Measurements from ENCODE around the gene RHCG.

RHCG gene

DNA sequence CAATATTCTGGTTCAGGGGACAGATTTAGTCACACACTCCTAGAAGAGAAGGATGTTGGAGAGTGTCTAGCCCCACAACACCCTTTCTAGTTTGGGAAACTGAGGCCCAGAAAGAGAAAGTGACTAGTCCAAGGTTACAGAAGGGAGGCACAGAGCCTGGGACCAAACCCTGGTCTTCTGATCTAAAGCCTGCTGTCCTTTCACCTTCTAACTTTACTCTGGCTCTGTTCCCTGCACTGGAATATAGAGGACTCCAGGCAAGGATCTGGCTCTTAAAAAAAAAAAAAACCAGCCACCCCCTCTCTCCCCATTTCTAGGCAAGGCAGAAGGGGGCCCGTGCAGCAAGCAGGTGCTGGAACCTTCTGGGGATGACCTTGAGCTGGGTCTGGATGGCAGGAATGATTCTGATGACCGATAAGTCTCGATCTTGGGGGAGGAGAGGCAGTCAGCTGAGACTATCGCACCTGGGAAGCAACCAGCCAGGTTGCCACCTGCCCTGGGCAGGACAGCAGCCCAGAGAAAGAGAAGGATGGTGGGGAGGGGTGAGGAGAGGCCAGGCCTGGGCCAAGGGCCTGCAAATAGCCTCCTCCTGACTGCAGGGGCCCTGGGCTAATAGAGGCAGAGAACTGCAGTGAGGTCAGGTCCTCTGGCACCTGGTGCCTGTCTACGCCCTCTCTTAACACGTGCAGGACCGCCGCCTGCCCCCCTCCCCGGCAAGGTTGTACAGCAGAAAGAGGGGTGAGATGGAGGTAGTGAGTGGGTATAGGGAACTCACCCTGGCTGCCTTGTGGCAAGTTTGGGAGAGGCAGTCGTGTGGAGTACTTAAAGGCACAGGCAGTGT is 30.4 kb upstream of the RHCG start:
- Histone ChIP-seq H3K27me3 (ENCODE audit: insufficient read depth, poor library complexity, severe bottlenecking) (no peaks in the 10 kb centered on the region), H3K9me3 (ENCODE audit: severe bottlenecking) (no peaks in the 10 kb centered on the region), H3K36me3 (ENCODE audit: low read depth) (no peaks in the 10 kb centered on the region), H3K27ac (ENCODE audit: poor library complexity, severe bottlenecking) (no peak overlapping the region), H3K4me1 (ENCODE audit: insufficient read depth, poor library complexity, severe bottlenecking) (peaks cover under 1% of the 10 kb centered on the region), H3K4me3 (ENCODE audit: severe bottlenecking) (no peak overlapping the region)
- DNase-seq (ENCODE audit: low spot score): no peak
- TF ChIP-seq CTCF (IDR thresholded peaks at IDR 0.05; ENCODE audit: poor library complexity, severe bottlenecking): no peak
- no peak for ATAC-seq (ENCODE audit: low read depth)

DNA sequence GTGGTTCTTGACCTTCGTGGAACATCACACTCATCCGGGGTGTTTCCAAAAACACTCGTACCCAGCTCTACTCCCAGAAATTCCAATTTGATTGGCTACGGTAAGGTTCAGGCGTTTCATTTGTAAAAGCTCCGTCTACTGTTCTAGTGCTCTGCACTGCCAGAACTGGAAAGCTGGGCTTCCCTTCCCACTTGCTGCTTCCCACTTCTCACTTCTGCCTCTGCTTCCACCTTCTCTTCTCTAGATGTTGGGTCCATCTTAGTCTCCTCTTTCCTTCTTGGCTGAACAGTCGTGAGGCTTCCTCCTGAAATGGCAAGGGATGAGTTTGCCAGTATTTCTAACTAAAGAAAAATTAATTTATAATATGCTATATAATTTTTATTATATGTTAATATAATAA is 29.8 kb upstream of the RHCG start:
- no peak overlapping the region for H3K27ac ChIP-seq (ENCODE audit: poor library complexity, severe bottlenecking)
- H3K36me3 ChIP-seq (ENCODE audit: low read depth): no peaks in the 10 kb centered on the region
- H3K4me3 ChIP-seq (ENCODE audit: severe bottlenecking): no peak overlapping the region
- H3K27me3 ChIP-seq (ENCODE audit: insufficient read depth, poor library complexity, severe bottlenecking): no peaks in the 10 kb centered on the region
- H3K9me3 ChIP-seq (ENCODE audit: severe bottlenecking): no peaks in the 10 kb centered on the region
- H3K4me1 ChIP-seq (ENCODE audit: insufficient read depth, poor library complexity, severe bottlenecking): no peaks in the 10 kb centered on the region
- DNase-seq (ENCODE audit: low spot score) (no peak), ATAC-seq (ENCODE audit: low read depth) (no peak)
- no peak for TF ChIP-seq CTCF (IDR thresholded peaks at IDR 0.05; ENCODE audit: poor library complexity, severe bottlenecking)

- H3K4me3 ChIP-seq (ENCODE audit: severe bottlenecking): no peak overlapping the region
- H3K27me3 ChIP-seq (ENCODE audit: insufficient read depth, poor library complexity, severe bottlenecking): no peaks in the 10 kb centered on the region
- H3K36me3 ChIP-seq (ENCODE audit: low read depth): no peaks in the 10 kb centered on the region
- no peak overlapping the region for H3K27ac ChIP-seq (ENCODE audit: poor library complexity, severe bottlenecking)
- H3K9me3 ChIP-seq (ENCODE audit: severe bottlenecking): peaks cover 2% of the 10 kb centered on the region
- ATAC-seq (ENCODE audit: low read depth) (no peak), DNase-seq (ENCODE audit: low spot score) (no peak)
- TF ChIP-seq CTCF (IDR thresholded peaks at IDR 0.05; ENCODE audit: poor library complexity, severe bottlenecking): no peak
- H3K4me1 ChIP-seq (ENCODE audit: insufficient read depth, poor library complexity, severe bottlenecking): no peaks in the 10 kb centered on the region
Measured at GRCh38 chr15:89524184-89524583, 27.8 kb upstream of the RHCG start.

- peak; percentile 20; the same call in 1 of the 3 replicates for ATAC-seq (ENCODE audit: low read depth)
- Histone ChIP-seq H3K4me3 (ENCODE audit: severe bottlenecking) (no peak overlapping the region), H3K4me1 (ENCODE audit: insufficient read depth, poor library complexity, severe bottlenecking) (no peaks in the 10 kb centered on the region), H3K9me3 (ENCODE audit: severe bottlenecking) (peaks cover 2% of the 10 kb centered on the region), H3K27ac (ENCODE audit: poor library complexity, severe bottlenecking) (no peak overlapping the region), H3K36me3 (ENCODE audit: low read depth) (no peaks in the 10 kb centered on the region), H3K27me3 (ENCODE audit: insufficient read depth, poor library complexity, severe bottlenecking) (no peaks in the 10 kb centered on the region)
- DNase-seq (ENCODE audit: low spot score): no peak
- no peak for TF ChIP-seq CTCF (IDR thresholded peaks at IDR 0.05; ENCODE audit: poor library complexity, severe bottlenecking)
Measured at GRCh38 chr15:89523101-89523500, 26.7 kb upstream of the RHCG start.

DNA sequence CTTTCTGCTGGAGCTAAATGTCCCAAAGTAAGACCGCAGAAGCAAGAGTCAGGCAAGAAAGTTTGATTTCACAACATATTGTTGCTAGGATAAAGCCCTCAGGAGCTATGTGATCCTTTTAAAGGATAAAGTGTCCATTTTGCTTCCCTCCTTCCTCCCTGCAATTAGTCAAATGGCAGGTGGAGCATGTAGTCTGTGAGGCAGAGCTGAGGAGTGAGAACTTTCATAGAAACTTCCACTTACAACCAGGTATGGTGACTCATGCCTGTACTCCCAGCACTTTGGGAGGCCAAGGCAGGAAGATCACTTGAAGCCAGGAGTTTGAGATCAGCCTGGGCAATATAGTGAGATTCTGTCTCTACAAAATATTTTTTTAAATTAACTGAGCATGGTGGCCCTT is 25.2 kb upstream of the RHCG start:
- Histone ChIP-seq H3K27ac (ENCODE audit: poor library complexity, severe bottlenecking) (no peak overlapping the region), H3K4me1 (ENCODE audit: insufficient read depth, poor library complexity, severe bottlenecking) (no peaks in the 10 kb centered on the region), H3K36me3 (ENCODE audit: low read depth) (no peaks in the 10 kb centered on the region), H3K27me3 (ENCODE audit: insufficient read depth, poor library complexity, severe bottlenecking) (no peaks in the 10 kb centered on the region), H3K4me3 (ENCODE audit: severe bottlenecking) (no peak overlapping the region), H3K9me3 (ENCODE audit: severe bottlenecking) (peaks cover 2% of the 10 kb centered on the region)
- peak; percentile 39; the same call in 2 of the 3 replicates for ATAC-seq (ENCODE audit: low read depth)
- DNase-seq (ENCODE audit: low spot score): no peak
- TF ChIP-seq CTCF (IDR thresholded peaks at IDR 0.05; ENCODE audit: poor library complexity, severe bottlenecking): no peak

Measured in RWPE2 (cell line).